ENCODE measurements around the gene ACAT2. TPM values are rescaled to one million over a fixed set of nuclear protein-coding genes. Genes with fewer than 3 reads are reported as not detected.

Gene ACAT2
- polyA plus RNA-seq, 1 donor from 2014 or later = 143 TPM

DNA sequence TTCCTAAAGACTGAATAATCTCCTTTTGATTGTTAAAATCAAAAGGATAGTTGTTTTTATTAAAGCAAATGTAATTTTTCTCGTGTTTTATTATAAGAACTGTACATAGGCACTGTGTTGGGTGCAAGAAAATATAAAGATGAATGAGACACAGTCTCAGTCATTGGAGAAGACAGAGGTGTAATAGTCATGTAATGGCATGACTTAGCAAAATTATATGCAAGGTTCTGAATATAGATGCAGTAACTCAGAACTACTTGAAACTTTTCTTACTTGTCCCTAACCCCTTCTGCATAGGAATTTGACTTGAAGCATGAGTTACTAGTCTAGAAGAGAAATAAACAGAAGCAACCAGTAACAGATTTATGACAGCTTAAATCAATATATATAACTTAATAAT, 19.7 kb upstream of the ACAT2 start:
- Histone ChIP-seq H4K20me1 (ENCODE audit: insufficient read depth) (peaks cover 7% of the 10 kb centered on the region), H3K36me3 (ENCODE audit: insufficient read depth, low read length) (peaks cover 12% of the 10 kb centered on the region)

DNA sequence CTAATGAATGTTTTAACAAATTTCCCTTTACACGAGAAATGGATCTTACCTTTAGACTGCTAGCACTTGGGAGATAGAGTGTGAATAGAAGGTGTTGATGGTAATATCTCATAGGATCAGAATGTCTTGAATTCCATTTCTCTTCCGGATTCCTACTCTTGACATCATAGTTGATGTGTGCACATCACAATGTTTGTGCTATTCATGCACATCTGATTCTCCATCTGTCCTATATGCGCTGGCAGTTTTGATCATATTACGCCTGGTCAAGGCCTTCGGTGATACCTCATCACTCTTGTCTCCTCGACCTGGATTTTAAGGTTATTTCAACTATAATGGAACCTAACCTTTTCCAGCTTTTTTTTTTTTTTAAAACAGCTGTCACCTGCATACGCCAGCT, 16.8 kb upstream of the ACAT2 start:
- Histone ChIP-seq H3K9ac (ENCODE audit: low read length) (no peak overlapping the region), H3K4me2 (ENCODE audit: low read length) (no peak overlapping the region), H2AFZ (ENCODE audit: low read depth, low read length) (no peak overlapping the region), H3K9me2 (ENCODE audit: insufficient read depth, low read length) (no peaks in the 10 kb centered on the region), H3K4me3 (ENCODE audit: low read length) (no peak overlapping the region), H3K27ac (ENCODE audit: low read length) (no peak overlapping the region), H3F3A (ENCODE audit: insufficient read depth, low read length, poor library complexity, severe bottlenecking) (no peaks in the 10 kb centered on the region), H3K36me3 (ENCODE audit: insufficient read depth, low read length) (peaks cover 12% of the 10 kb centered on the region), H4K20me1 (ENCODE audit: insufficient read depth) (peaks cover 3% of the 10 kb centered on the region), H3K79me2 (replicated peaks; ENCODE audit: insufficient read depth, low read length) (peaks cover 10% of the 10 kb centered on the region), H3K27me3 (ENCODE audit: insufficient read depth, low read depth, low read length) (no peaks in the 10 kb centered on the region), H3K9me3 (ENCODE audit: low read length) (no peaks in the 10 kb centered on the region)
- TF ChIP-seq SMC3 (conservative IDR thresholded peaks at IDR 0.05; ENCODE audit: poor library complexity) = no peak
- TF ChIP-seq, protein P1, sequence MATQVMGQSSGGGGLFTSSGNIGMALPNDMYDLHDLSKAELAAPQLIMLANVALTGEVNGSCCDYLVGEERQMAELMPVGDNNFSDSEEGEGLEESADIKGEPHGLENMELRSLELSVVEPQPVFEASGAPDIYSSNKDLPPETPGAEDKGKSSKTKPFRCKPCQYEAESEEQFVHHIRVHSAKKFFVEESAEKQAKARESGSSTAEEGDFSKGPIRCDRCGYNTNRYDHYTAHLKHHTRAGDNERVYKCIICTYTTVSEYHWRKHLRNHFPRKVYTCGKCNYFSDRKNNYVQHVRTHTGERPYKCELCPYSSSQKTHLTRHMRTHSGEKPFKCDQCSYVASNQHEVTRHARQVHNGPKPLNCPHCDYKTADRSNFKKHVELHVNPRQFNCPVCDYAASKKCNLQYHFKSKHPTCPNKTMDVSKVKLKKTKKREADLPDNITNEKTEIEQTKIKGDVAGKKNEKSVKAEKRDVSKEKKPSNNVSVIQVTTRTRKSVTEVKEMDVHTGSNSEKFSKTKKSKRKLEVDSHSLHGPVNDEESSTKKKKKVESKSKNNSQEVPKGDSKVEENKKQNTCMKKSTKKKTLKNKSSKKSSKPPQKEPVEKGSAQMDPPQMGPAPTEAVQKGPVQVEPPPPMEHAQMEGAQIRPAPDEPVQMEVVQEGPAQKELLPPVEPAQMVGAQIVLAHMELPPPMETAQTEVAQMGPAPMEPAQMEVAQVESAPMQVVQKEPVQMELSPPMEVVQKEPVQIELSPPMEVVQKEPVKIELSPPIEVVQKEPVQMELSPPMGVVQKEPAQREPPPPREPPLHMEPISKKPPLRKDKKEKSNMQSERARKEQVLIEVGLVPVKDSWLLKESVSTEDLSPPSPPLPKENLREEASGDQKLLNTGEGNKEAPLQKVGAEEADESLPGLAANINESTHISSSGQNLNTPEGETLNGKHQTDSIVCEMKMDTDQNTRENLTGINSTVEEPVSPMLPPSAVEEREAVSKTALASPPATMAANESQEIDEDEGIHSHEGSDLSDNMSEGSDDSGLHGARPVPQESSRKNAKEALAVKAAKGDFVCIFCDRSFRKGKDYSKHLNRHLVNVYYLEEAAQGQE (IDR thresholded peaks at IDR 0.05; ENCODE audit: borderline replicate concordance) = no peak
- TF ChIP-seq EP300 (conservative IDR thresholded peaks at IDR 0.05; ENCODE audit: poor library complexity, severe bottlenecking) = no peak
- no peak for TF ChIP-seq POLR2AphosphoS5 (IDR thresholded peaks at IDR 0.05)
- TF ChIP-seq EZH2 (IDR thresholded peaks at IDR 0.05; ENCODE audit: borderline replicate concordance, insufficient read depth, low read length, poor library complexity, severe bottlenecking) = no peak
- TF ChIP-seq, protein P2, sequence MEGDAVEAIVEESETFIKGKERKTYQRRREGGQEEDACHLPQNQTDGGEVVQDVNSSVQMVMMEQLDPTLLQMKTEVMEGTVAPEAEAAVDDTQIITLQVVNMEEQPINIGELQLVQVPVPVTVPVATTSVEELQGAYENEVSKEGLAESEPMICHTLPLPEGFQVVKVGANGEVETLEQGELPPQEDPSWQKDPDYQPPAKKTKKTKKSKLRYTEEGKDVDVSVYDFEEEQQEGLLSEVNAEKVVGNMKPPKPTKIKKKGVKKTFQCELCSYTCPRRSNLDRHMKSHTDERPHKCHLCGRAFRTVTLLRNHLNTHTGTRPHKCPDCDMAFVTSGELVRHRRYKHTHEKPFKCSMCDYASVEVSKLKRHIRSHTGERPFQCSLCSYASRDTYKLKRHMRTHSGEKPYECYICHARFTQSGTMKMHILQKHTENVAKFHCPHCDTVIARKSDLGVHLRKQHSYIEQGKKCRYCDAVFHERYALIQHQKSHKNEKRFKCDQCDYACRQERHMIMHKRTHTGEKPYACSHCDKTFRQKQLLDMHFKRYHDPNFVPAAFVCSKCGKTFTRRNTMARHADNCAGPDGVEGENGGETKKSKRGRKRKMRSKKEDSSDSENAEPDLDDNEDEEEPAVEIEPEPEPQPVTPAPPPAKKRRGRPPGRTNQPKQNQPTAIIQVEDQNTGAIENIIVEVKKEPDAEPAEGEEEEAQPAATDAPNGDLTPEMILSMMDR (IDR thresholded peaks at IDR 0.05; ENCODE audit: poor library complexity, severe bottlenecking) = no peak
- no peak for TF ChIP-seq RAD21 (conservative IDR thresholded peaks at IDR 0.05)
- TF ChIP-seq TAF1 (IDR thresholded peaks at IDR 0.05; ENCODE audit: low read depth) = no peak
- no peak for TF ChIP-seq MXI1 (conservative IDR thresholded peaks at IDR 0.05; ENCODE audit: poor library complexity, severe bottlenecking)

More for the DNA sequence above, 19.7 kb upstream of the ACAT2 start:
- Histone ChIP-seq H3K4me2 (ENCODE audit: low read length) (no peak overlapping the region), H3K9ac (ENCODE audit: low read length) (no peak overlapping the region), H3K27ac (ENCODE audit: low read length) (peak overlapping the region; percentile 62), H3K79me2 (replicated peaks; ENCODE audit: insufficient read depth, low read length) (peaks cover 33% of the 10 kb centered on the region), H3K9me3 (ENCODE audit: low read length) (no peaks in the 10 kb centered on the region), H3K9me2 (ENCODE audit: insufficient read depth, low read length) (no peaks in the 10 kb centered on the region), H3K4me3 (ENCODE audit: low read length) (no peak overlapping the region), H2AFZ (ENCODE audit: low read depth, low read length) (no peak overlapping the region), H3F3A (ENCODE audit: insufficient read depth, low read length, poor library complexity, severe bottlenecking) (no peaks in the 10 kb centered on the region), H3K27me3 (ENCODE audit: insufficient read depth, low read depth, low read length) (no peaks in the 10 kb centered on the region)
- TF ChIP-seq MXI1 (conservative IDR thresholded peaks at IDR 0.05; ENCODE audit: poor library complexity, severe bottlenecking) (no peak), RAD21 (conservative IDR thresholded peaks at IDR 0.05) (no peak), SMC3 (conservative IDR thresholded peaks at IDR 0.05; ENCODE audit: poor library complexity) (no peak), EP300 (conservative IDR thresholded peaks at IDR 0.05; ENCODE audit: poor library complexity, severe bottlenecking) (no peak), EZH2 (IDR thresholded peaks at IDR 0.05; ENCODE audit: borderline replicate concordance, insufficient read depth, low read length, poor library complexity, severe bottlenecking) (no peak), POLR2AphosphoS5 (IDR thresholded peaks at IDR 0.05) (no peak), TAF1 (IDR thresholded peaks at IDR 0.05; ENCODE audit: low read depth) (no peak)
- TF ChIP-seq, protein P2 (IDR thresholded peaks at IDR 0.05; ENCODE audit: poor library complexity, severe bottlenecking) = no peak
- TF ChIP-seq, protein P1 (IDR thresholded peaks at IDR 0.05; ENCODE audit: borderline replicate concordance) = no peak
